Smooth muscle cell (in vitro differentiated cells): Measurements from ENCODE around the gene PEX11B. TPM values are rescaled to one million over a fixed set of nuclear protein-coding genes. Genes with fewer than 3 reads are reported as not detected.
A peak's percentile ranks its signal among the peaks of the same experiment; 100 is the strongest.

Experiments used
- DNase-seq: peaks from one replicate; lab custom pipeline; 2025; ENCODE audit not compliant: unreplicated experiment; lab: John Stamatoyannopoulos, UW
- H2AFZ ChIP-seq: fragments of 200-600 bp; sonication (generic); 2 replicates; pipeline ENCODE4 v1.6.0; 2016; ENCODE audit warnings: antibody characterized with exemption, low read depth, mild to moderate bottlenecking
- H3F3A ChIP-seq: fragments of 200-600 bp; sonication (generic); 2 replicates; pipeline ENCODE4 v1.6.0; 2017; ENCODE audit warnings: antibody characterized with exemption, low read depth
- H3K27ac ChIP-seq: fragments of 200-600 bp; sonication (generic); 2 replicates; pipeline ENCODE4 v1.5.1; 2016; ENCODE audit warnings: low read depth, mild to moderate bottlenecking
- H3K27me3 ChIP-seq: fragments of 200-600 bp; sonication (generic); 2 replicates; pipeline ENCODE4 v1.6.1; 2016; ENCODE audit warnings: low read depth, mild to moderate bottlenecking
- H3K36me3 ChIP-seq: fragments of 200-600 bp; sonication (generic); 2 replicates; pipeline ENCODE4 v1.5.1; 2016; ENCODE audit warnings: low read depth
- H3K4me1 ChIP-seq: fragments of 200-600 bp; sonication (generic); 2 replicates; pipeline ENCODE4 v1.5.1; 2016; ENCODE audit warnings: low read depth
- H3K4me2 ChIP-seq: fragments of 200-600 bp; sonication (generic); 2 replicates; pipeline ENCODE4 v1.6.0; 2016; ENCODE audit warnings: mild to moderate bottlenecking
- H3K4me3 ChIP-seq: fragments of 200-600 bp; sonication (generic); 2 replicates; pipeline ENCODE4 v1.5.1; 2016; ENCODE audit warnings: mild to moderate bottlenecking
- H3K79me2 ChIP-seq: fragments of 200-600 bp; sonication (generic); 2 replicates; pipeline ENCODE4 v1.6.0; 2016; ENCODE audit warnings: low read depth, mild to moderate bottlenecking
- H3K9ac ChIP-seq: fragments of 200-600 bp; sonication (generic); 2 replicates; pipeline ENCODE4 v1.6.0; 2016; ENCODE audit warnings: low read depth
- H3K9me3 ChIP-seq: fragments of 200-600 bp; sonication (generic); replicated peaks from 2 replicates; pipeline ENCODE4 v1.5.1; 2016; ENCODE audit warnings: low read depth
- H4K20me1 ChIP-seq: fragments of 200-600 bp; sonication (generic); 2 replicates; pipeline ENCODE4 v1.6.0; 2016; ENCODE audit warnings: low read depth
- WGBS: methylation state at CpG from one replicate; pipeline ENCODE4 v1.1.7; 2016; ENCODE audit warnings: low lambda C conversion rate; 5-methylcytosine and 5-hydroxymethylcytosine counted together
- polyA plus RNA-seq: library from polyadenylated mRNA; unstranded; fragments of >200 nt; fragmentation: Nextera tagmentation; extraction: Ambion mirVana; gene quantifications from 2 replicates; pipeline ENCODE4 v1.2.1, GENCODE V29; 2016
- total RNA-seq: library from RNA; depleted of rRNA; stranded (reverse); fragments of >200 nt; gene quantifications from 2 replicates; pipeline ENCODE4 v1.2.3, GENCODE V29; 2014
- TF ChIP-seq, protein P1 (sequence below): fragments of 200-600 bp; sonication (generic); IDR thresholded peaks from 2 replicates; pipeline ENCODE4 v1.5.1; 2017; ENCODE audit warnings: borderline replicate concordance, mild to moderate bottlenecking, antibody characterized with exemption; ENCODE audit not compliant: insufficient read depth, poor library complexity, severe bottlenecking

Gene PEX11B
- total and polyA plus RNA-seq, 2 experiments from 2014 or later: 22.8 to 28.5 TPM

DNA sequence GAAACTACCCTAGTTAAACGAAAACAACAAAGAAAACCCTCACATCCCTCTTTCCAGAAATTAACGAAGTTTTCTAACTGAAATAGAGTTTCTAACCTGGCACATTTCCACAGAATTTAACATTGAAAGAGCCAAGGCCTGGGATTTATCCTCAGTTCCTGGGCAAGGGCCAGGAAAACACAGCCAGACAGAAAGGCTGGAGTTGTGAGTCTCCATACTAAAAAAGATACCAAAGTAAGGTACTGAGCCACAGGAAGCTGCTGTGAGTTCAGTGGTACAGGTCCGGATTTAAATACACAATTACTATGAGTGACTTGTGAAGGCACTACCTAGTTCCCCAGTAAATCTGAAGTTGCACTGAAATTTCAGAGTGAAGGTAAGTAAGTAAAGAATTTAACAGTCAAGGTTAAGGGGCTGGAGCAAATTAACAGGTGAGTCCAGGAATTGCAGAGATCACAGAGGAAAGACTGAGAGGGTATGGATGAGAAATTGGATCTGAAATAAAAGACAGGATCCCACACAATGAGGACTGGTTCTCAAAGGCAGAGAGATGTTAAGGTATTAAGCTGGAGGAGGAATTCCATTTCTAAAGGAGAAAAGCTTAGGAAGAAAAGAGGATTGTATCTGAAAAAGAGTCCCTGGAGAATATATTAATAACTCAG is 38.4 kb upstream of the PEX11B start:
- Histone ChIP-seq H3K9me3 (no peaks in the 10 kb centered on the region), H3K9ac (peak overlapping the region; percentile 76), H3K4me2 (peak overlapping the region; percentile 90), H2AFZ (peak overlapping the region; percentile 28), H4K20me1 (peaks cover 27% of the 10 kb centered on the region), H3K4me1 (peaks cover 19% of the 10 kb centered on the region), H3K36me3 (no peaks in the 10 kb centered on the region), H3K79me2 (peaks cover 53% of the 10 kb centered on the region), H3K4me3 (peak overlapping the region; percentile 74), H3K27ac (peak overlapping the region; percentile 80), H3K27me3 (no peaks in the 10 kb centered on the region), H3F3A (no peaks in the 10 kb centered on the region)
- WGBS: 53% methylated on average over 3 of the region's 3 CpGs
- DNase-seq: no peak
- TF ChIP-seq, protein P1, sequence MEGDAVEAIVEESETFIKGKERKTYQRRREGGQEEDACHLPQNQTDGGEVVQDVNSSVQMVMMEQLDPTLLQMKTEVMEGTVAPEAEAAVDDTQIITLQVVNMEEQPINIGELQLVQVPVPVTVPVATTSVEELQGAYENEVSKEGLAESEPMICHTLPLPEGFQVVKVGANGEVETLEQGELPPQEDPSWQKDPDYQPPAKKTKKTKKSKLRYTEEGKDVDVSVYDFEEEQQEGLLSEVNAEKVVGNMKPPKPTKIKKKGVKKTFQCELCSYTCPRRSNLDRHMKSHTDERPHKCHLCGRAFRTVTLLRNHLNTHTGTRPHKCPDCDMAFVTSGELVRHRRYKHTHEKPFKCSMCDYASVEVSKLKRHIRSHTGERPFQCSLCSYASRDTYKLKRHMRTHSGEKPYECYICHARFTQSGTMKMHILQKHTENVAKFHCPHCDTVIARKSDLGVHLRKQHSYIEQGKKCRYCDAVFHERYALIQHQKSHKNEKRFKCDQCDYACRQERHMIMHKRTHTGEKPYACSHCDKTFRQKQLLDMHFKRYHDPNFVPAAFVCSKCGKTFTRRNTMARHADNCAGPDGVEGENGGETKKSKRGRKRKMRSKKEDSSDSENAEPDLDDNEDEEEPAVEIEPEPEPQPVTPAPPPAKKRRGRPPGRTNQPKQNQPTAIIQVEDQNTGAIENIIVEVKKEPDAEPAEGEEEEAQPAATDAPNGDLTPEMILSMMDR: no peak

DNA sequence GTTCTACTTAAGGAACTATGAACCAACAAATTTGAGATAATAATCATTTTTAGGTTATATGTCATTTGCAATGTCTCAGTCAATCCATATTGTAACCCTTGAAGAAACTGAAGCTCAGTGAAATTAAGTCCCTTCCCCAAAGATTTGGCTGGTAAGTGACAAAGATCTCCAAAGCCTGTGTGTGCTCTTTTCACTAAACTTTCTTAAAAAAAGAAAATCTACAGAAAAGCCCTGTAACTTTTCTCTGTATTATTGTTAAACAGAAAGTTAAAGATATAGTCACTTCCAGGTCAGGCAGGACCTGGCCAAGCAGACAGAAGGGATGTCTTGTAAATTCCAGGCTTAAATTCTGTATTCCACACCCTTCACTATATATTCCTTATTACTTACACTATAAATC is 37.8 kb upstream of the PEX11B start:
- peaks cover 33% of the 10 kb centered on the region for H4K20me1 ChIP-seq
- H3F3A ChIP-seq: no peaks in the 10 kb centered on the region
- peak overlapping the region; percentile 74 for H3K4me3 ChIP-seq
- peak overlapping the region; percentile 28 for H2AFZ ChIP-seq
- no peak for DNase-seq
- peak overlapping the region; percentile 76 for H3K9ac ChIP-seq
- peak overlapping the region; percentile 90 for H3K4me2 ChIP-seq
- peaks cover 58% of the 10 kb centered on the region for H3K79me2 ChIP-seq
- peak overlapping the region; percentile 80 for H3K27ac ChIP-seq
- H3K9me3 ChIP-seq: no peaks in the 10 kb centered on the region
- peaks cover 14% of the 10 kb centered on the region for H3K4me1 ChIP-seq
- H3K27me3 ChIP-seq: no peaks in the 10 kb centered on the region
- no peaks in the 10 kb centered on the region for H3K36me3 ChIP-seq
- TF ChIP-seq, protein P1: no peak

DNA sequence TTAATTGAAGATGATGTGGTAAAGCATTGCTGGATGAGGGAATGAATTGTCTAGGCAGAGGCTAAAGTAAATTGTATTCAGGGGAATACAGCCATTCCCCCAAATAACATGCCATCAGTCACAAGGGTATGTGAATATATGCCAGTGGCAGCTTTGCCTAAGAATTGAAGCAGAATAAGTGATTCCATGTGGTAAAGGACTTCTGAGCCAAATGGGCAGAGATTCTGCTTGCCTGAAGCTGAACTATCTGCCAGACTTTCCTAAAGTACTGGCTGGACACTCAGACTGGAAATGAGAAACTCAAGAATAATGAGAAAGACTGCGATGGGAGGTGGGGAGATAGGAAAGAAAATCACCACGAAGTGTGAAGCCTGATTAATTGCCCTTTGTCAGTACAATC is 36.9 kb upstream of the PEX11B start:
- Histone ChIP-seq H3K79me2 (peaks cover 68% of the 10 kb centered on the region), H4K20me1 (peaks cover 42% of the 10 kb centered on the region), H3K4me1 (peaks cover 12% of the 10 kb centered on the region), H3K9me3 (no peaks in the 10 kb centered on the region), H3K4me2 (peak overlapping the region; percentile 90), H3K36me3 (no peaks in the 10 kb centered on the region), H2AFZ (no peak overlapping the region), H3K4me3 (peak overlapping the region; percentile 74), H3K27me3 (no peaks in the 10 kb centered on the region), H3K27ac (no peak overlapping the region), H3K9ac (no peak overlapping the region), H3F3A (no peaks in the 10 kb centered on the region)
- WGBS: 73% methylated on average over 2 of the region's 2 CpGs
- DNase-seq: no peak
- TF ChIP-seq, protein P1: no peak

DNA sequence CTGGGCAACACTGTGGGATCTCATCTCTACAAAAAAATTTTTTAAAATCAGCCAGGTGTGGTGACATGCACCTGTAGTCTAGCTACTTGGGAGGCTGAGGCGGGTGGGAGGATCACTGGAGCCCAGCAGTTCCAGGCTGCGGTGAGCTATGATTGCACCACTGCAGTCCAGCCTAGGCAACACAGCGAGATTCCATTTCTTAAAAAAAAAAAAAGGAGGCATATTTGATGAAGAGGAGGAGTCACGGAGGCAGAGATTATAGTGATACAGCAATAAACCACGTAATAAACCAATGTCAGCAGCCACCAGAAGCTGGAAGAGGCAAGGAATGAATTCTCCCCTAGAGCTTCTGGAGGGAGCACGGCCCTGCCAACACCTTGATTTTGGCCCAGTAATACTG is 35.3 kb upstream of the PEX11B start:
- TF ChIP-seq, protein P1: no peak
- DNase-seq: no peak
- H3K9ac ChIP-seq: no peak overlapping the region
- 95% methylated on average over 6 of the region's 6 CpGs for WGBS
- H3F3A ChIP-seq: no peaks in the 10 kb centered on the region
- H3K27me3 ChIP-seq: no peaks in the 10 kb centered on the region
- no peaks in the 10 kb centered on the region for H3K36me3 ChIP-seq
- H3K4me2 ChIP-seq: no peak overlapping the region
- peaks cover 55% of the 10 kb centered on the region for H4K20me1 ChIP-seq
- H3K4me1 ChIP-seq: peaks cover 12% of the 10 kb centered on the region
- no peak overlapping the region for H2AFZ ChIP-seq
- H3K9me3 ChIP-seq: no peaks in the 10 kb centered on the region
- no peak overlapping the region for H3K4me3 ChIP-seq
- no peak overlapping the region for H3K27ac ChIP-seq
- H3K79me2 ChIP-seq: peaks cover 82% of the 10 kb centered on the region
